ENCODE measurements around the gene KHSRP.

KHSRP gene

GRCh38 chr19:6384381-6384780 is 40.2 kb downstream of the KHSRP start:
- DNase-seq, result no peak

GRCh38 chr19:6383188-6383587 is 41.4 kb downstream of the KHSRP start:
- DNase-seq, result no peak

- no peak for DNase-seq
Measured at GRCh38 chr19:6381030-6381750, 43.4 kb downstream of the KHSRP start.

- no peak for DNase-seq
Measured at GRCh38 chr19:6379744-6380143, 44.9 kb downstream of the KHSRP start.

GRCh38 chr19:6378486-6378885 is 46.1 kb downstream of the KHSRP start:
- DNase-seq, result no peak

GRCh38 chr19:6378041-6378440 is 46.6 kb downstream of the KHSRP start:
- DNase-seq, result no peak

- no peak for DNase-seq
Measured at GRCh38 chr19:6376512-6377190, 48.0 kb downstream of the KHSRP start.

GRCh38 chr19:6375411-6376010 is 49.1 kb downstream of the KHSRP start, which contains the start of gene PSPN:
TSS of gene PSPN (minus strand) at chr19:6375933. CDS start at chr19:6375849, 84 bp downstream.
- no peak for DNase-seq

- DNase-seq, result no peak
Measured at GRCh38 chr19:6374711-6375410, 49.8 kb downstream of the KHSRP start.

GRCh38 chr19:6374161-6374709 is 50.4 kb downstream of the KHSRP start:
- DNase-seq, result no peak

- DNase-seq, result no peak
Measured at GRCh38 chr19:6373813-6374108, 50.9 kb downstream of the KHSRP start.

- DNase-seq, result peak; percentile 100
Measured at GRCh38 chr19:6373096-6373812, 51.4 kb downstream of the KHSRP start.

- DNase-seq, result peak; percentile 91
Measured at GRCh38 chr19:6372594-6373095, 52.0 kb downstream of the KHSRP start, which contains the start of gene ALKBH7. TSS of gene ALKBH7 (plus strand) at chr19:6372794. CDS start at chr19:6372821, 27 bp downstream.

GRCh38 chr19:6364353-6364752 is 60.3 kb downstream of the KHSRP start:
- DNase-seq, result no peak
